Measurements from ENCODE around the gene EGLN3.
"Not testable (repeated sequence)": the region's sequence is repeated elsewhere in the genome, so short reads cannot be mapped to it uniquely, and the experiment has no call there.

The EGLN3 gene

GRCh38 chr14:33962466-33962865 is 11.6 kb upstream of the EGLN3 start:
- DNase-seq (ENCODE audit: low read depth in 2 of 2) = not testable (repeated sequence)

DNA sequence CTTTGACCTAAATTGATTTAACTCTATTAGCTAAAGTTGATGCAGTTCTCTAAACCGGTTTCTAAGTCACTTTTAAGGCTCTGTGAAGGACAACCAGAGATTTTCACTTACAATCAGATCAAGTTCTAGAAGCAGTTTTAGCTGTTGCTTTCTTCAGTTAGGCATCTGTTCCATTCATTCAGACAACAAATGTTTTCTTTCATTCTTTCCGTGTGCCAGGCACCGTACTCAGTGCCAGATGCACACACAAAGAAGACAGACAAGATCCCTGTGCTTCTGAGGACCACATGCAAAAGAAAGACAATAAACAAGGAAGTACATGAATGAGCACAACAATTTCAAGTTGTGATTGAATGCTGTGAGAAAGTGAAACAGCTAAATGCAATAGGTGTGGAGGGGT is 11.1 kb upstream of the EGLN3 start:
- no peak for DNase-seq (ENCODE audit: low read depth in 2 of 2)

DNA sequence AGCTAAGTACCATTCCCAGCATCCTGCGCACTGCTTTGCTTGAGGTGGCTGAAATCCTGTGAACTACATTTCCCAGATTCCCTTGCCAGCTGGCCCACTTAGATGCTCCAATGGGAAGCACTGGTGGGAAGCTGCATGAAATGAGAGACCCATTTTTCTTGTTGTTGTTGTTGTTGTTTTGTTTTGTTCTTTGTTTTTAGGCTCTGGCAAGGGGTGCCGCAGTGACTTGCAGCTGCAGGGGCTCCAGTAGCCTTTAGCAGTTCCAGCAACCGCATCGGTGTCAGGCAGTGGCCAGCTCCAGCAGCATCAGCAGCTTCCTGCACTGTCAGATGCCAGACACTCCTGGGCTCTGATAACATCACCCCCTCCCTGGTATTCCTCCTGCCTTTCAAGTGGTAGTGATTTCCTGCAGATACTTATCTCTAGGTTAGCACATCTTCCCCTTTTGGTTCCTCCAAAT is 8.8 kb upstream of the EGLN3 start:
- DNase-seq (ENCODE audit: low read depth in 2 of 2) = no peak

- no peak for DNase-seq (ENCODE audit: low read depth in 2 of 2)
Observed at GRCh38 chr14:33958605-33959226, 7.8 kb upstream of the EGLN3 start.

- no peak for DNase-seq (ENCODE audit: low read depth in 2 of 2)
Observed at GRCh38 chr14:33957993-33958392, 7.1 kb upstream of the EGLN3 start.

DNA sequence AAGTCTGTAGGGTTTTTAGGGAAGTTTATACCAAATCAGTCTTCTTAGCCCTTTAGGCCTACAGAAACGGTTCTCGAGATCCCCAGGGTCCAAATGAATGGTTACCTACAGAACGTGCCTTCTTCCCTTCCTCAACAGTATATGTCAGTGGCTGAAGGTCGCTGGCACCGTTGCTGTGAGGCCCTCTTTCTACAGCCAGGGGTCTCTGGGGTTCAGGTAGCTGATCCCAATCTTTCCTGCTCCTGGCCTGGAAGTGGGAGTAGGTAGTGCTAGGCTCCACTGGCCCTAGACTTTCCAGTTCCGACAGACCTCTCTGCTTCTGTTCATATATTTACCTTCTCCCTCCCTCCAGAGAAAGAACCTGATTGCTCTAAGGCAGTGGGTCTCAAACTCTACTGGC is 6.4 kb upstream of the EGLN3 start:
- DNase-seq (ENCODE audit: low read depth in 2 of 2) = no peak

DNA sequence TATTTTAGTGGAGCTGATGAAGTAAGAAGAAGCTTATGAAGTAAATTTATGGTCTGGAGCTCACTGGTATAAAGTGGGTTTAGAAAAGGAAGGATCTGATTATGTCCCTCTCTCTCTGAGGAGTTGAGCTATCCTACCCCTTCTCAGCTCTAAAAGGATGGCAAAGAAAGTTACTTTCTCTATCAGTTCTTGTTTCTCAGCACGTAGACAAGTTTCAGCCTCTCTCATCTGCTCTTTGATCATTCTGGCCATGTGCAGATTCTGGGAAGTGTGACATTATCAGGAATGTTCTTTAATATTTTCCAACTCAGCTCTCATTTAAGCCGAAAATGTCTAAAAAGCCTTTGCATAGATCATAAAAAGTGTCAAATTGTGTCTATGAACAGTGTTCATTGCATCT is 5.8 kb upstream of the EGLN3 start:
- DNase-seq (ENCODE audit: low read depth in 2 of 2) = no peak

- no peak for DNase-seq (ENCODE audit: low read depth in 2 of 2)
Observed at GRCh38 chr14:33954016-33954598, 3.2 kb upstream of the EGLN3 start.

DNA sequence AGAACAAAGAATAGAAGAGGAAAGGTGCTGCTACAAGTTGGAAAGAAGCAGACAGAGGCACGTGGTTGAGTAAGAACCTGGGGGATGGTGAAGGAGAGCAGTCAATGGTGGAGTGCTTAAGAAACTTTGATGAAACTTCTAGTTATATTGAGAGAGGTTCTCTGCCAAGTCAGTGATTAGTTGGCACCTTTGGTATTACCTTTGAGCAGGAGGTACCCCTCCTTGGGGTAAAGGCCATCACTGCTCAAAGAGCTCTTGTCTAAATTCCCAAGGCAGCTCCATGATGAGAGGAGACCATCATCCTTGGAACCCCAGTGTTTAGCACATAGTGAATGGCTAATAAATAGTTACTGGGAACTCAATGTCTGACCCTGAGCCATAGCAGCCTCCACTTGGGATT is 1.7 kb upstream of the EGLN3 start:
- DNase-seq (ENCODE audit: low read depth in 2 of 2) = no peak

GRCh38 chr14:33951183-33951840 is 438 bp upstream of the EGLN3 start:
- DNase-seq (ENCODE audit: low read depth in 2 of 2) = no peak

- no peak for DNase-seq (ENCODE audit: low read depth in 2 of 2)
Observed at GRCh38 chr14:33949411-33949893, 1.4 kb downstream of the EGLN3 start.

GRCh38 chr14:33948869-33949408 is 1.9 kb downstream of the EGLN3 start:
- DNase-seq (ENCODE audit: low read depth in 2 of 2) = no peak

DNA sequence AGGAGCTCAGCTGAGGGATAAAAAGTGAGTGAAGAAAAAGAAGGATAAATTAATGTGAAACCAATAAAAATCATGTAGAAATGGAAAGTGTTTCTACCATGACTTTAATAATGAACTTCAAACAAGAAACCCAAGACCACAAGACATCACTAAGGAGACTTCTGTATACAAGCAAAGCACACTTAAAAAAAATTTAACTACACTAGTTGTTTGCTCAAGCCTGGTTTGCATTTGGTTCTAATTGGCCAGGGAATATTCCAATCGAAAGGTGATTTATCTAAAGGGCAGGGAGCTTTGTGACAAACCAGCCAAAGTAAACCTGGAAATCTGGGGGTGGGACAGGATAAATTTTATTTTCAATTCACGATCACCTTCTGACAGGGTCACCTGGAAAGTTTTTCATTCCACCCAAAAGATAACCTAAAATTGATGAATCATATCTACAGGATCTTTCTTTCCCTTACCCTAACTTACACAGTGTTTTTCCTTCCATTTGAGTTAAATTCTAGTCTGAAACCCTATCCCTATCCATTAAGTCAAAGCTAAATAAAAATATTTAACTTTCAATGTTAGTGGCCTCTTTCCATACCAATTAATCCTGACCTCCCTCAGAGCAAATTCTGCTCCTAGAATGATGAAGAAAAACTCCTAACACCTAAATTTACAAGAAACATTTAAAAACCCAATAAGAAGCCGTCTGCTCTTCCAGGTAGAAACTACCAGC is 2.6 kb downstream of the EGLN3 start:
- no peak for DNase-seq (ENCODE audit: low read depth in 2 of 2)

- no peak for DNase-seq (ENCODE audit: low read depth in 2 of 2)
Observed at GRCh38 chr14:33946679-33947476, 4.0 kb downstream of the EGLN3 start.

GRCh38 chr14:33945210-33946088 is 5.4 kb downstream of the EGLN3 start:
- no peak for DNase-seq (ENCODE audit: low read depth in 2 of 2)

GRCh38 chr14:33943096-33943883 is 7.6 kb downstream of the EGLN3 start:
- DNase-seq (ENCODE audit: low read depth in 2 of 2) = no peak

DNA sequence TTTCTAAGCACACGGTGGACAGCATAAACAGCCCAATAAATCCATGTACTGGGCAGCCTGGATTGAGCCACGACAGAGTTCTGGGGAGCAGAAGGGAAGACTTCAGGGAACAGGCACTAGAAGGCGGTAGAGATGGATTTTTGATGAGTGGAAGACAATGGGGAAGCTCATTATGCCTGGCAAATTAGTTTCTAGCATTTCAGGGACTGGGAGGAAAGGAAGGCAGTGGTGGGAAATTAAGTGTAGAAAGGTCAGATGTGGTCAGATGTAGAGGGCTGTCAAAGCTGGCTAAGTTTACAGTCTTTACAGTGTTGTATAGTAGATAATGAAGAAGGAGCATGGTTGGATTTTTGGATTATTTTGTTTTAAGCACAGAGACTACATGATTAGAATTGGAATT is 9.2 kb downstream of the EGLN3 start:
- DNase-seq (ENCODE audit: low read depth in 2 of 2) = no peak

DNA sequence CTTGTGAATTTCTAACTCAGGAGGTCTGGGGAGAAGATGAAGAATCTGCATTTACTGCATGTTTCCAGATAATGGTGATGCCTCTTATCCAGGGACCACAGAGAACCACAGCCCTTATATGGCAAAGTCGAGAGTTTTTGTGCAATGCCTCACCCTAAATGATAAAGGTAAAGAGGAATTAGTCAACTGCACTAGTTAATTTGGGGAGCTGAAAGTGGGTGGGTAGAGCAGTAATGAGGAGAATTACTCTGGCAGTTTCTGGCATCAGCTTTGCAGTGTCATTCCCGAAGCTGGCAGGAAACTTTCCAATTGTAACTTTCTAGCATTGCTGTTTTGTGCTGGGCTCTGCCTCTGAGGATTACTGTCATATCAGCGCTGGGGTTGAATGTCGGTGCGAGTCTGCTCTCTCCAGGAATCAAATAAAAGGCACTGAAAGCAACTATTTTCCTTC is 10.3 kb downstream of the EGLN3 start:
- no peak for DNase-seq (ENCODE audit: low read depth in 2 of 2)

DNA sequence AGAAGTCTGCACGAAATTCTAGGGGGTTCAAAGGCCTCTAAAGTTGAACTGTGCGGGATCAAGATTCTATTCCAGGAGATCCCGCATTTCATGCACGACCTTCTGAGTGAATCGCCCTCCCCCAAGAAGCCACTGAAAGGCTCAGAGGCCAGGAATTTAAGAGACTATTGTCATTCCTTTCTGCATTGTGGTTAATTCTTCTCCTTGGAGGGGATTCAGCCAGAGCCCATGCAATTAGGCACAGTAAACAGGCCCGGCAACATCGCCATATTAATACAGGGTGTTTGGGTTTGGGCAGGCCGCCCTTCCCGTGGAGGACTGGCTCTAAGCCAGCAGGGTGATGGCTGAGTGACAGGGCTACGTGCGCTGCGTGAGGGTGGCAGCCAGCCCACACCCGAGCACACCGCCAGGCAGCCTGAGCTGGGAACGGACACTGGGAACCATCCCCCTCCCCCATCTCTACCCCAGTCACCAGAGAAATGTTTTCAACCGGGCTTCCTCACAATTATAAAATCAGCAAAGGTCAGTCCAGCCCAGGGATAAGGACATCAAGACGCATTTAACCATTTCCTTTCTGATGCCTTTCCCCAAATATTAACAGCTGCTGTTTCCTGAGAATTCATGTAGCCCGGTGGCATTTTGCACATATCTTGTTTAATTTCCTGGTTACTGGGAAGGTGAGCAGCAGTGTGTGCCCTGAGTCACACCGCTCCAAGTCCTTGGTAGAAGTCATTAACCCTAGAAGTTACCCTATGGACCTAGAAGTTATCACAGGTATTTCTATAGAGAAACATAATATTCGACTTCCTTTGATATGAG is 12.5 kb downstream of the EGLN3 start:
- no peak for DNase-seq (ENCODE audit: low read depth in 2 of 2)

All from fibroblast of skin of left biceps (primary cell).